ENCODE measurements around the gene CYP2B6.
"Not testable (repeated sequence)": the region's sequence is repeated elsewhere in the genome, so short reads cannot be mapped to it uniquely, and the experiment has no call there.

CYP2B6 gene

GRCh38 chr19:40959338-40959737, 31.7 kb upstream of the CYP2B6 start:
- no peak for TF ChIP-seq CTCF (IDR thresholded peaks at IDR 0.05)
- H3K4me3 ChIP-seq, result no peak overlapping the region
- no peak overlapping the region for H3K27ac ChIP-seq
- no peak for DNase-seq (ENCODE audit: low spot score)

- DNase-seq (ENCODE audit: low spot score), result no peak
- no peak overlapping the region for H3K4me3 ChIP-seq
- H3K27ac ChIP-seq, result no peak overlapping the region
- TF ChIP-seq CTCF (IDR thresholded peaks at IDR 0.05), result no peak
Measured at GRCh38 chr19:40960062-40960685, 30.9 kb upstream of the CYP2B6 start.

- H3K4me3 ChIP-seq, result no peak overlapping the region
- no peak overlapping the region for H3K27ac ChIP-seq
- no peak for TF ChIP-seq CTCF (IDR thresholded peaks at IDR 0.05)
- no peak for DNase-seq (ENCODE audit: low spot score)
Measured at GRCh38 chr19:40960780-40961179, 30.3 kb upstream of the CYP2B6 start.

- TF ChIP-seq CTCF (IDR thresholded peaks at IDR 0.05), result no peak
- no peak for DNase-seq (ENCODE audit: low spot score)
- no peak overlapping the region for H3K27ac ChIP-seq
- H3K4me3 ChIP-seq, result no peak overlapping the region
Measured at GRCh38 chr19:40962460-40962961, 28.6 kb upstream of the CYP2B6 start.

GRCh38 chr19:40964361-40964760, 26.7 kb upstream of the CYP2B6 start:
- not testable (repeated sequence) for H3K4me3 ChIP-seq; DNase-seq (ENCODE audit: low spot score); H3K27ac ChIP-seq

GRCh38 chr19:40965351-40965750, 25.7 kb upstream of the CYP2B6 start:
- DNase-seq (ENCODE audit: low spot score); H3K4me3 ChIP-seq; H3K27ac ChIP-seq: not testable (repeated sequence)

- H3K27ac ChIP-seq; DNase-seq (ENCODE audit: low spot score): not testable (repeated sequence)
Measured at GRCh38 chr19:40966591-40966990, 24.5 kb upstream of the CYP2B6 start.

GRCh38 chr19:40968065-40968464, 23.0 kb upstream of the CYP2B6 start:
- DNase-seq (ENCODE audit: low spot score); H3K27ac ChIP-seq; H3K4me3 ChIP-seq: not testable (repeated sequence)

More at GRCh38 chr19:40966591-40966990, 24.5 kb upstream of the CYP2B6 start:
- not testable (repeated sequence) for H3K4me3 ChIP-seq

- DNase-seq (ENCODE audit: low spot score); H3K4me3 ChIP-seq; H3K27ac ChIP-seq: not testable (repeated sequence)
Measured at GRCh38 chr19:40969721-40970120, 21.4 kb upstream of the CYP2B6 start.

- DNase-seq (ENCODE audit: low spot score); H3K27ac ChIP-seq; H3K4me3 ChIP-seq: not testable (repeated sequence)
Measured at GRCh38 chr19:40970396-40971345, 20.4 kb upstream of the CYP2B6 start.

All from coronary artery (tissue), 2 donors.